NCI-H2081 treated with DMSO at 0.1 percent for 48 hours (cell line): ENCODE results near the gene SPECC1.
"Not testable (repeated sequence)": the region's sequence is repeated elsewhere in the genome, so short reads cannot be mapped to it uniquely, and the experiment has no call there.

ENCODE experiments used
- DNase-seq: peaks from one replicate; lab custom pipeline; 2025; lab: John Stamatoyannopoulos, UW

SPECC1 gene

DNA sequence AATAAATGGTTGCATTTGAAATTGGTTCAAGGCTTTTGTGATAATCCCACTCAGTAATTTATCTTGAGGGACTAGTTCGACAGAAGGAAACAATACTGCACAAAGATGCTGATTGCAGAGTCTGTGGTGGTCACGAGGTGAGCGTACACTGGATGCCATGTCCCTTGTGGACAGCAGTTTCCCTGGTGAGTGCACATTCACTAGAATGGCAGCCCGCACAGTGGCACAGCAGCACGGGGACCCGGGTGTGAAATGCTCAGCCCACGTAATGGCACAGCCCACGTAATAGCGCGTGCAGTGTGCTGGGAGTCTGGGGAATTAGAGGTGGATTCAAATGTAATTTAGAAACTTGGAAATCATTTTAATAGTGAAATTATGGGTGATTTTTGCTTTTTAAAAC is 304.1 kb downstream of the SPECC1 start:
- DNase-seq: no peak

DNA sequence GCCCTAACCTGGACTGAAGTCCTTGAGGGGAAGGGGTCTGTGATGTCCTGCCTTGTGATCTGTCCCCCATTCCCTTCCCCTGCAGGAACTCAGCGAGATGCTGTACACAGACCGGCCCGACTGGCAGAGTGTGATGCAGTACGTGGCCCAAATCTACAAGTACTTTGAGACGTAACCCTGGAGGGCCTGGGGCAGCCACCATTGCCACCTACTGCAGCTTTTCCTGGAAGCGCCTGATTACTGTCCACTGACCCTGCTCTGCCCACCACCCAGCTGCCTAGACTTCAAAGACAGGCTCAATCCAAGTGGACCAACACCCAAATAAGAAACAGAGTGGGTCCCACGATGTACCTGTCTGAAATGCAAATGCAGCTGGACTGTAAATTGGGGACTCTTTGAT is 304.7 kb downstream of the SPECC1 start:
- no peak for DNase-seq

- no peak for DNase-seq
Measured at GRCh38 chr17:20314834-20315233, 305.7 kb downstream of the SPECC1 start.

- no peak for DNase-seq
Measured at GRCh38 chr17:20315311-20315710, 306.2 kb downstream of the SPECC1 start.

DNA sequence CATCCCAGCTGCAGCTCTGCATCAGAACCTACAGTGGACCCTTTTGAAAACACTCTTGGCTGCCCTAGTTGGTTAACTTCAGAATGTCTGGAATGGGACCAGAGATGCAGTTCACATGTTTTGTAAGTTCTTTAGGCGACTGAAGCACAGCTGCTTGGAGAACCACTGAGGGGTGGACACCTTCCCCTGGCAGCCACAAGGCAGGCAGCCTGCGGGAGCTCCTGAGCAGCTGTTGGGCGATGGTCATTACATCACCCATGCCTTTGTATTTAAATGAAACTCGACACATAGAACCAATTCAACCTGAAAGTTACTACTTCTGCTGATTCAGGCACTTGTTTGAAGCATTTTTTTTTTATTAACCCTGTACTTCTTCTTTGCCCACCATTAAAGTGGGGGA is 306.7 kb downstream of the SPECC1 start:
- no peak for DNase-seq

GRCh38 chr17:20320535-20321229 is 311.5 kb downstream of the SPECC1 start:
- not testable (repeated sequence) for DNase-seq

DNA sequence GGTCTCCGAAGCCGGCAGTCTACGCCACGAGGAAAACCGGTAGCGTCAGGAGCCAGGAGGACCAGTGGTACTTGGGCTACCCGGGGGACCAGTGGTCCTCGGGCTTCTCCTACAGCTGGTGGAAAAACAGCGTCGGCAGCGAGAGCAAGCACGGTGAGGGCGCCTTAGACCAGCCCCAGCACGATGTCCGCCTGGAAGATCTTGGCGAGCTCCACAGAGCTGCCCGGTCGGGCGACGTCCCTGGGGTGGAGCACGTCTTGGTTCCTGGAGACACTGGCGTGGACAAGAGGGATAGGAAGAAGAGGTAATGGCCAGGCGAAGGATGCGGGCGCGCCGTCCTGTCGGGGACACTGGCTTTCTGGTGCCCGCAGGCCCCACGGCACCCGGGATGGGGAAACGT is 312.2 kb downstream of the SPECC1 start:
- not testable (repeated sequence) for DNase-seq

- not testable (repeated sequence) for DNase-seq
Measured at GRCh38 chr17:20327739-20328138, 318.6 kb downstream of the SPECC1 start.

DNA sequence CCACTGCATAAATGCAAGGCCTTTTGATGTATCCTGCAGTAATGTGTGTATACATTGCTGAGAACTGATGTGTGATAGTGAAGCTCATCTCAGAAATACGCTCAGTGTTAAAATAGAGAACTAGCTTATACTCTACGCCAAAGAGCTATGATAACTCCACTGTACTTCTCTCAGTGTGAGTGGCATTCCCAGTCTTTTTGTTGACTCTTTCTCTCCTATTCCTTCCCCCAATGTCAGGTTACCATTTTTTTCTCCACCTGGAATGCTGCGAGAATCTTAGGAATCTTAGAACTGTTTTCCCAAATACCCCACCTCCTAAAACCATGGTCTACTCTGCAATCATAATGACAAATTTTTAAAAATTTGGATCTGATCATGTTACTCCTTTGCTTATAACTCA is 342.2 kb downstream of the SPECC1 start:
- not testable (repeated sequence) for DNase-seq

DNA sequence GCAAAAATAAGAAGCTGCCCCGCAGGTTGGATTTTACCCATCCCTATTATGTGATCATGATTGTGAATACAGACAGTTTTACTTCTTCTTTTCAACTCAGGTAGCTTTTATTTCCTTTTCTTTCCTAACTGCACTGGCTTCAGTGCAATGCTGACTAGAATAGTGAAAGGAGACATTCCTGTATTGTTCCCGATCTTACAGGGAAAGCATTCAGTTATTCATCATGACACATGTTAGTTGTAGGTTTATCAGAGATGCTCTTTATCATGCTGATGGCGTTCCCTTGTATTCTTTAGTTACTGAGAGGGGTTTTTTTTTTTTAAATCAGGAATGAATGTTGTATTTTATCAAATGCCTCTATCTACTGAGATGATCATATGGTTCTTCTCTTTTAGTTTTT is 343.4 kb downstream of the SPECC1 start:
- not testable (repeated sequence) for DNase-seq

GRCh38 chr17:20363846-20364245 is 354.7 kb downstream of the SPECC1 start:
- DNase-seq: not testable (repeated sequence)
